WTC11 (cell line): Measurements from ENCODE around the gene RTN4RL1. TPM values are rescaled to one million over a fixed set of nuclear protein-coding genes. Genes with fewer than 3 reads are reported as not detected.

ENCODE experiments used
- ATAC-seq: fragments of 200-7000 bp; cut with Tn5 transposase; 2 replicates; pipeline ENCODE4 v1.10.0; 2021; ENCODE audit warnings: mild to moderate bottlenecking, moderate library complexity
- CTCF ChIA-PET: fragments of 300-600 bp; sonication (Branson Sonifier 250); formaldehyde crosslinking; loops from one replicate; lab custom pipeline; 2021; ENCODE audit warnings: antibody characterized with exemption; lab: Charles Lee
- POLR2A ChIA-PET: fragments of 350-600 bp; sonication (Branson Sonifier 250); formaldehyde crosslinking; loops from one replicate; lab custom pipeline; 2021; ENCODE audit warnings: antibody characterized with exemption; lab: Charles Lee
- DNase-seq: peaks from one replicate; pipeline ENCODE4 v3.0.0; 2021; ENCODE audit warnings: low spot score
- H3K27ac Mint-ChIP-seq: 2 replicates; pipeline ENCODE4 v1.8.0; 2021; ENCODE audit warnings: mixed read lengths
- H3K27me3 Mint-ChIP-seq: 2 replicates; pipeline ENCODE4 v1.8.0; 2021; ENCODE audit warnings: low read depth, mild to moderate bottlenecking, moderate library complexity, mixed read lengths
- H3K36me3 Mint-ChIP-seq: 2 replicates; pipeline ENCODE4 v1.8.0; 2021; ENCODE audit warnings: mixed read lengths
- H3K4me1 Mint-ChIP-seq: 2 replicates; pipeline ENCODE4 v1.8.0; 2022; ENCODE audit warnings: mixed read lengths
- H3K4me3 Mint-ChIP-seq: 2 replicates; pipeline ENCODE4 v1.8.0; 2021; ENCODE audit warnings: mild to moderate bottlenecking, moderate library complexity, mixed read lengths
- H3K9me3 Mint-ChIP-seq: 2 replicates; pipeline ENCODE4 v1.8.0; 2021; ENCODE audit warnings: mixed read lengths
- ARID4B ChIP-seq: sonication (generic); formaldehyde crosslinking; IDR thresholded peaks from 2 replicates; pipeline ENCODE4 v1.8.0; 2023; ENCODE audit warnings: missing genetic modification reagents, mild to moderate bottlenecking, borderline replicate concordance
- ATF6 ChIP-seq: sonication (generic); formaldehyde crosslinking; IDR thresholded peaks from 2 replicates; pipeline ENCODE4 v1.8.1; 2023; ENCODE audit warnings: mild to moderate bottlenecking, missing genetic modification reagents
- CBFB ChIP-seq: sonication (generic); formaldehyde crosslinking; IDR thresholded peaks from 2 replicates; pipeline ENCODE4 v1.8.1; 2022; ENCODE audit warnings: mild to moderate bottlenecking, low read depth, missing genetic modification reagents
- ETV6 ChIP-seq: sonication (generic); formaldehyde crosslinking; IDR thresholded peaks from 2 replicates; pipeline ENCODE4 v1.8.1; 2022; ENCODE audit warnings: mild to moderate bottlenecking, missing genetic modification reagents
- FOXJ3 ChIP-seq: sonication (generic); formaldehyde crosslinking; IDR thresholded peaks from 2 replicates; pipeline ENCODE4 v1.9.0; 2021; ENCODE audit warnings: missing genetic modification reagents, mild to moderate bottlenecking, borderline replicate concordance
- FOXP4 ChIP-seq: sonication (generic); formaldehyde crosslinking; IDR thresholded peaks from 2 replicates; pipeline ENCODE4 v1.8.0; 2022; ENCODE audit warnings: mild to moderate bottlenecking, missing genetic modification reagents
- GTF2I ChIP-seq: fragments of 250-450 bp; sonication (Bioruptor Pico); conservative IDR thresholded peaks from 2 replicates; pipeline ENCODE4 v1.4.0; 2021; ENCODE audit warnings: mild to moderate bottlenecking
- IRF1 ChIP-seq: sonication (generic); formaldehyde crosslinking; IDR thresholded peaks from 2 replicates; pipeline ENCODE4 v1.8.0; 2023; ENCODE audit warnings: missing genetic modification reagents
- JAZF1 ChIP-seq: fragments of 250-450 bp; sonication (Bioruptor Pico); IDR thresholded peaks from 2 replicates; pipeline ENCODE4 v1.9.0; 2021; ENCODE audit warnings: moderate library complexity, mild to moderate bottlenecking, inconsistent platforms
- NFE2L1 ChIP-seq: sonication (generic); formaldehyde crosslinking; IDR thresholded peaks from 2 replicates; pipeline ENCODE4 v1.8.1; 2023; ENCODE audit warnings: missing genetic modification reagents
- NR1H2 ChIP-seq: sonication (generic); formaldehyde crosslinking; IDR thresholded peaks from 2 replicates; pipeline ENCODE4 v1.9.0; 2021; ENCODE audit warnings: mild to moderate bottlenecking, moderate library complexity, missing genetic modification reagents
- PRRX2 ChIP-seq: fragments of 250-450 bp; sonication (Bioruptor Pico); IDR thresholded peaks from 2 replicates; pipeline ENCODE4 v1.8.0; 2021; ENCODE audit warnings: mild to moderate bottlenecking
- RELA ChIP-seq: sonication (generic); formaldehyde crosslinking; IDR thresholded peaks from 2 replicates; pipeline ENCODE4 v1.8.1; 2022; ENCODE audit warnings: missing genetic modification reagents, mild to moderate bottlenecking, borderline replicate concordance
- STAT6 ChIP-seq: sonication (generic); formaldehyde crosslinking; conservative IDR thresholded peaks from 2 replicates; pipeline ENCODE4 v1.8.1; 2023; ENCODE audit warnings: mild to moderate bottlenecking, low read depth, missing genetic modification reagents, moderate library complexity
- TP53 ChIP-seq: sonication (generic); formaldehyde crosslinking; IDR thresholded peaks from 2 replicates; pipeline ENCODE4 v1.8.1; 2023; ENCODE audit warnings: mild to moderate bottlenecking, missing genetic modification reagents
- ZNF317 ChIP-seq: sonication (generic); formaldehyde crosslinking; IDR thresholded peaks from 2 replicates; pipeline ENCODE4 v1.8.1; 2023; ENCODE audit warnings: low read depth, mild to moderate bottlenecking, moderate library complexity, missing genetic modification reagents, borderline replicate concordance
- ZNF416 ChIP-seq: fragments of 250-450 bp; sonication (Bioruptor Pico); IDR thresholded peaks from 2 replicates; pipeline ENCODE4 v1.9.0; 2021; ENCODE audit warnings: mild to moderate bottlenecking, inconsistent platforms
- total RNA-seq: library from RNA; stranded (reverse); gene quantifications from 3 replicates; pipeline ENCODE4 v1.2.3, GENCODE V29; 2021

The RTN4RL1 gene
- total RNA-seq, 1 experiment from 2014 or later: 0.72 TPM

GRCh38 chr17:2064520-2064971, 39.4 kb upstream of the RTN4RL1 start (continued):
- TF ChIP-seq ETV6 (CRISPR knock-in tag) (no peak), ZNF416 (CRISPR knock-in tag) (no peak), FOXP4 (CRISPR knock-in tag) (no peak), TP53 (no peak), GTF2I (no peak), FOXJ3 (no peak), ARID4B (CRISPR knock-in tag) (no peak)

GRCh38 chr17:2064147-2064489, 39.0 kb upstream of the RTN4RL1 start:
- DNase-seq (no peak), ATAC-seq (no peak)
- Mint-ChIP-seq H3K27ac (no peak overlapping the region), H3K4me1 (peaks cover 36% of the 10 kb centered on the region), H3K27me3 (peaks cover 23% of the 10 kb centered on the region), H3K4me3 (no peak overlapping the region), H3K9me3 (no peaks in the 10 kb centered on the region), H3K36me3 (peaks cover 3% of the 10 kb centered on the region)
- ChIA-PET CTCF (interaction anchor here (0.7 to 11.0 kb wide), 7 partner anchors 7 to 197 kb away, joined by 3 to 96 read pairs (median 6); partner anchors contain the start of gene HIC1), POLR2A (no interaction called here)
- TF ChIP-seq CBFB (CRISPR knock-in tag): no peak
- TF ChIP-seq ATF6 (CRISPR knock-in tag): no peak
- TF ChIP-seq JAZF1 (CRISPR knock-in tag): no peak
- no peak for TF ChIP-seq STAT6
- TF ChIP-seq PRRX2 (CRISPR knock-in tag): no peak
- no peak for TF ChIP-seq NR1H2 (CRISPR knock-in tag)
- no peak for TF ChIP-seq RELA (CRISPR knock-in tag)
- TF ChIP-seq IRF1 (CRISPR knock-in tag): no peak
- no peak for TF ChIP-seq ZNF317 (CRISPR knock-in tag)
- TF ChIP-seq NFE2L1 (CRISPR knock-in tag): no peak
